ENCODE data around the gene ZNF740. TPM values are rescaled to one million over a fixed set of nuclear protein-coding genes. Genes with fewer than 3 reads are reported as not detected.

ZNF740 gene
- total RNA-seq, 1 donor from 2014 or later, result 46.8 TPM

DNA sequence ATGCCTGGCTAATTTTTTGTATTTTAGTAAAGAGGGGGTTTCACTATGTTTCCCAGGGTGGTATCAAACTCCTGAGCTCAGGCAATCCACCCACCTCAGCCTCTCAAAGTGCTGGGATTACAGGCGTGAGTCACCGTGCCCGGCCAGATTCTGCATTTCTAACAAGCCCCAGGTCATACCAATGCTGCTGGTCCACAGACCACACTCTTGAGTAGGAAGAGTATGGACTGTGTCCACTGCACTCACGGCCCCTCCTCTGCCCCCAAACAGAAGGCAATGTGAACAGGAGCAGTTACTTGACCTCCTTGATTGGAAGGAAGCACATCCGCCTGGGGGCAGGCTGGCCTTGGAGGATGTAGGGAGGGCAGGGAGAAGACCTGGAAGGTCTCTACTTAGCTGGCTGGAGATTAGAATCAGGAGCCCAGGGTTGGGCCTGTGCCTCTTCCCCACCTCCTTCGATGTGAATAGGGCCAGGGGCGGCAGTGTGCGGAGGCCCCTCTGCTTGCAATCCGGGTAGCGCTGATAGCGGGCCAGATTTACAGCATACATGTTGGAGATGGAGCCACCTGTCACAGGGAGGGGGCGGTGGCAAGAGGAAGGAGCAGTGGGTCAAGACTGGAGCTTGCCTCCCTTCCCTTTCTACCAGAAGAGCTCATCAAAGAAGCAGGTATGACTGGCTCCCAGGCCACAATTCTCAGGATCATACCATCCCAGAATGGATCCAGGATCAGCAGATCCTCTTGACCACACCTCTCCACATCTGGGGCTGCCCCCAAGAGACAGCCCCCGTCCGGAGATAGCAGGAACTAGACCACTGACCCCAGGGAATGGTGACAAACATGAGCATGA lies 9.4 kb upstream of the ZNF740 start:
- H3K4me3 ChIP-seq, result no peak overlapping the region
- no peaks in the 10 kb centered on the region for H3K9me3 ChIP-seq
- peaks cover 15% of the 10 kb centered on the region for H3K36me3 ChIP-seq
- ATAC-seq, result no peak
- no peak for DNase-seq
- H3K27me3 ChIP-seq, result no peaks in the 10 kb centered on the region
- no peaks in the 10 kb centered on the region for H3K4me1 ChIP-seq
- intact Hi-C loops (cut with DNase I), result no loop called here
- no peak for TF ChIP-seq CTCF (IDR thresholded peaks at IDR 0.05)
- no peak overlapping the region for H3K27ac ChIP-seq

GRCh38 chr12:53171725-53172329 lies 8.7 kb upstream of the ZNF740 start:
- peaks cover 15% of the 10 kb centered on the region for H3K36me3 ChIP-seq
- no peak for TF ChIP-seq CTCF (IDR thresholded peaks at IDR 0.05)
- DNase-seq (no peak), ATAC-seq (no peak)
- H3K4me1 ChIP-seq, result no peaks in the 10 kb centered on the region
- no peak overlapping the region for H3K27ac ChIP-seq
- no peaks in the 10 kb centered on the region for H3K9me3 ChIP-seq
- H3K27me3 ChIP-seq, result no peaks in the 10 kb centered on the region
- intact Hi-C loops (cut with DNase I), result no loop called here
- no peak overlapping the region for H3K4me3 ChIP-seq

DNA sequence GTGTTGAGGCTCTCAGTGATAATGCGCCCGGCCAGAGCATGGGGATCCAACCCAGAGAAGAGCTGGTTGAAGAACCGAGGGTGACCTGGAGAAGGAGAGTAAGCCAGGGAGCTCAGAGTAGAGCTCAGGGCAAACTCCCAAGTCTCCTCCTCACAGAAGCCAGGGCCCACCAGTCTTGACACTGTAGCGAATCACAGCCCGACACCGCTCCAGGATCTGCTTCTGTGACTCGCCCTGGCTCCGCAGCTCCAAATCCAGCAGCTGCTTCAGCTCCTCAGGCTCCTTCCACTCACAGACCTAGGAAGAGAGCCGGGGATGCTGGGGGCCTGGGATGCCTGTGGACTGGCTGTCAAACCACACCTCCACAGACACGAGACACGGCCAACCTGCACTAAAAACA lies 8.2 kb upstream of the ZNF740 start:
- DNase-seq, result no peak
- Histone ChIP-seq H3K27ac (no peak overlapping the region), H3K4me3 (no peak overlapping the region), H3K36me3 (peaks cover 15% of the 10 kb centered on the region), H3K9me3 (no peaks in the 10 kb centered on the region), H3K27me3 (no peaks in the 10 kb centered on the region), H3K4me1 (no peaks in the 10 kb centered on the region)
- intact Hi-C loops (cut with DNase I), result no loop called here
- ATAC-seq, result no peak
- TF ChIP-seq CTCF (IDR thresholded peaks at IDR 0.05), result no peak

DNA sequence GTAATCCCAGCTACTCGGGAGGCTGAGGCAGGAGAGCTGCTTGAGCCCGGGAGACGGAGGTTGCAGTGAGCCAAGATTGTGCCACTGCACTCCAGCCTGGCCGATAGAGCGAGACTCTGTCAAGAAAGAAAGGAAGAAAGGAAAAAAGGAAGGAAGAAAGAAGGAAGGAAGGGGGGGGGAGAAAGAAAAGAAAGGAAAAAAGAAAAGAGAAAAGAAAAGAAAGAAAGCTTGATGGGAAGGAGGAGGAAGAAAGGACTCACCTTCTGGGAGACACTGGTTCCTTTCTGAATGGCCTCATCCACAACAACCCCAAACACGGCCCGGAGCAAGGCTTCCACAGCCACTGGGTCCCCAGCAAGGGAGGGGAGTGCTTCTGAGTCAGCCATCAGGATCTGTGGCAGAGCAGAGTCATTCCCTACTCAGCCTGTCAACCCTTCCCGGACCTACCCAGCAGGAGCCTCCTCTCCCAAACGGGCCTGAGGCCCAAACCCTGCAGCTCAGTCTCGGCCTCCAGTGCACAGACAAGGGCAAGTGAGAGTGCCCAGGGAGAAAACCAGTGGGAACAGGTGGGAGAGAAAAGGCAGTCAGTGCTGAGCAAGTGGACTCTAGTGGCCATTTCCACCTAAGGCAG lies 7.3 kb upstream of the ZNF740 start:
- TF ChIP-seq CTCF (IDR thresholded peaks at IDR 0.05), result no peak
- H3K4me3 ChIP-seq, result no peak overlapping the region
- intact Hi-C loops (cut with DNase I), result no loop called here
- H3K36me3 ChIP-seq, result peaks cover 15% of the 10 kb centered on the region
- no peaks in the 10 kb centered on the region for H3K27me3 ChIP-seq
- H3K9me3 ChIP-seq, result no peaks in the 10 kb centered on the region
- H3K27ac ChIP-seq, result no peak overlapping the region
- DNase-seq (no peak), ATAC-seq (no peak)
- no peaks in the 10 kb centered on the region for H3K4me1 ChIP-seq

DNA sequence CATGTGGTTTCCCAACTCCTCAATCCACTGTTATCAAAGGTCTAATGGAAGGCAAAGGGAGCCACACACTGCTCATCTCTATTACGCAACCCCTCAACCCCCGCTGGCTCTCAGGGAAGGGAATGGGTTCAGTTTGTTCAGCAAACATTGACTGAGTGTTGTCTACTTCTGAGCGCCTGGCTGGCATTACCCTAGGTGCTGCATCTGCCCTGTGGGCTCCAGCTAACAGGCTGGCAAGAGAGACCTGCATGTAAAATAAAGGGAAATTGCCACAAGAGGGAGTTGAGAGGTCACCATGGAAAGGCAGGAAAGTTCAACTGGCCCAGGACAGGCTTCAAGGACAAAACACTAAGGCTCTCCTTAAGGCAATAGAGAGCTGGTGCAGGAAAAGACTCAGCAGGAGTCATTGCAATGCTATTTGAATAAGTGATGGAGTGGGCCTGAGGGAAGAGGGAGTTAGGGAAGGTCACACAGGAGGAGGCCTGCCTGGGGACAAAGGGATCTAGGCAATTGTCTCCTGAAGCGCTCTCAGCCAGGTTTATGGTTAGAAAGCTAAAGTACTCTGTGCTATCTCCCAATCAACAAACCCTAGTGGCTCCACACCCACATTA lies 5.5 kb upstream of the ZNF740 start:
- Histone ChIP-seq H3K36me3 (peaks cover 10% of the 10 kb centered on the region), H3K27ac (no peak overlapping the region), H3K4me1 (no peaks in the 10 kb centered on the region), H3K27me3 (no peaks in the 10 kb centered on the region), H3K9me3 (no peaks in the 10 kb centered on the region), H3K4me3 (no peak overlapping the region)
- intact Hi-C loops (cut with DNase I), result no loop called here
- DNase-seq (no peak), ATAC-seq (peak; percentile 84)
- peak; percentile 26 for TF ChIP-seq CTCF (IDR thresholded peaks at IDR 0.05)

Measured in upper lobe of right lung (tissue), 1 donor.